GM21825 (cell line): Measurements from ENCODE around the gene MCCD1.

ENCODE experiments used
- ATAC-seq: cut with Tn5 transposase; IDR thresholded peaks from one replicate; pipeline ENCODE4 v1.9.1; 2021; ENCODE audit warnings: mild to moderate bottlenecking, moderate library complexity; ENCODE audit not compliant: unreplicated experiment

The MCCD1 gene

DNA sequence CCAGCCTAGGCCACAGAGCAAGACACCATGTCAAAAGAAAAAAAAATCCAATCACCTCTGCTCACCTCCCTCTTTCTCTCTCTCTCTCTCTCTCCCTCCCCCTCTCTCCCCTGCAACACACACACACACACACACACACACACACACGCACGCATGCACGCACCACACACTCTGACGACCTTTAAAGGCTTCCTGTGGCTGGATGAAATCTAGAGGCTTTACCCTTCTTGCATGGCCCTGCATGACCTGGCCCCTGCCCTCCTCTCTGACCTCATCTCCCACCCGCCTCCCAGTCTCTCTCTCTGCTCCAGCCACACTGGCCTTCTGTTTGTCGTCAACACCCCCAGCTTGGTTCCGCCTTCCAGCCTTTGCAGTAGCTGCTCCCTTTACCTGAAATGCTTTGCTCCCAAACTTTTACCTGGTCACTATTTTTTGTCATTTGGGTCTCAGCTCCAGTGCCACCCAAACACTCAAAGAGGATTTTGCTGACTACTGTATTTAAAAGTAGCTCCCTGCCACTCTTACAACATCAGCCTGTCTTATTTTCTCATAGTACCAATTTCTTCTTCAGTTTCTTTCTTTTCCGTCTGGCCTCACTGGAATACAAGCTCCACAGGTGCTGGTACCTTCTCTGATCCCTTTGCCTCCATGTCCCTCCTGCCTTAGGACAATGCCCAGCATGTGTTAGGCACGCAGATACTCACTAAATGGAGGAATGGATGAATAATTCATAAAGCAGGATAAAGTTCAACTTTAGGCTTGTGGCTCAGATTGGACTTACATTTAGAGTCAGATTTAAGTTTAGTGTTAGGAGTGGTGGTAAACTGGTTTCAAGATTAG, 39.0 kb downstream of the MCCD1 start:
- no peak for ATAC-seq

DNA sequence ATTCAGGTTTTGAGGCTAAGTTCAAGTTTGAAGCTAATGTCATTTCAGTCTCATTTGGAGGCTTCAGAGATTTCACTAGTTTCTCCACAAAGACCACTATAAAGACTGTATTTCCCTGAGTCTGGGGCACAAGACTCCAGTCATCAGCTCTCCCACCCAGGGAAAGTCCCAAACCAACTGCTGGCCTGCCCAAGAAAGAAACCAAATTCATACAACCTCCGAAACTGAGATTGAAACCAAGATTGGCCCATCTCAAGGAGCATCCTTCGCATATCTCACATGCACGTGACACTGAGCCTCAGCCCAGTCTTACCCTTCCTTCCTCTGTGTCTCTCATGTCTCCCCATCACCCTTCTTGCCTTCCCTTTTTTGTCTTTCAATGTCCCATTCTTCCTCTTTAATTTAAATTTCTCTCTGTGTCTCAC, 39.8 kb downstream of the MCCD1 start:
- peak; percentile 57 for ATAC-seq

DNA sequence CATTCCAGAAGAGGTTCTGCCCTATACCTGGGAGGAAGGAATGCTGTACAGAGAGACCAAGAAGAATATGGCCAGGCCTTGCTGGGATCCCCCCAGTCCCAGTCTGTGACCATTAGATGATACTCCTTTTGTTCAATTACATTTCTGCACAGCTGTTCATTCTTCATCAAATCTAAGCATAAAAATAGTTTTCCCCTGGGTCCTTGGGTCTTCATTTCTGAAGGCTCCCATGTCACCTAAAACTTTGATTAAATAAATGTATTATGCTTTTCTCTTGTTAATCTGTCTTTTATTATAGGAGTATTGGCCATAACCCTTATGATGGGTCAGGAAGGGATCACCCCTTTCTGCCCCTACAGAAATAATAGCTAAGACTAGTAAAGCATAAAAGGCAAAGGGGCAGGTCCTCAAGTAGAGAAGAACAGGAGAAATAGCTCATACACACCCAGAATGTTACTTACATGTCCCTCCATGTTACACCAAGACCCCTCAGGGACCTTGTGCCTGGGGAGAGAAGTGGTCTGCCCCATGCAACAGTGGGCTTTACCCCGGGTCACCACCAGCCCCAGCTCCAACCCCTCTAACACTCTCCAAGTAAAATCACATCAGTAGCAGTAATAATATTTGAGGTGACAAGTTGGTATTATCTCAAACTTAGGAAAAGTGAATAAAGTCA, 41.2 kb downstream of the MCCD1 start:
- no peak for ATAC-seq

DNA sequence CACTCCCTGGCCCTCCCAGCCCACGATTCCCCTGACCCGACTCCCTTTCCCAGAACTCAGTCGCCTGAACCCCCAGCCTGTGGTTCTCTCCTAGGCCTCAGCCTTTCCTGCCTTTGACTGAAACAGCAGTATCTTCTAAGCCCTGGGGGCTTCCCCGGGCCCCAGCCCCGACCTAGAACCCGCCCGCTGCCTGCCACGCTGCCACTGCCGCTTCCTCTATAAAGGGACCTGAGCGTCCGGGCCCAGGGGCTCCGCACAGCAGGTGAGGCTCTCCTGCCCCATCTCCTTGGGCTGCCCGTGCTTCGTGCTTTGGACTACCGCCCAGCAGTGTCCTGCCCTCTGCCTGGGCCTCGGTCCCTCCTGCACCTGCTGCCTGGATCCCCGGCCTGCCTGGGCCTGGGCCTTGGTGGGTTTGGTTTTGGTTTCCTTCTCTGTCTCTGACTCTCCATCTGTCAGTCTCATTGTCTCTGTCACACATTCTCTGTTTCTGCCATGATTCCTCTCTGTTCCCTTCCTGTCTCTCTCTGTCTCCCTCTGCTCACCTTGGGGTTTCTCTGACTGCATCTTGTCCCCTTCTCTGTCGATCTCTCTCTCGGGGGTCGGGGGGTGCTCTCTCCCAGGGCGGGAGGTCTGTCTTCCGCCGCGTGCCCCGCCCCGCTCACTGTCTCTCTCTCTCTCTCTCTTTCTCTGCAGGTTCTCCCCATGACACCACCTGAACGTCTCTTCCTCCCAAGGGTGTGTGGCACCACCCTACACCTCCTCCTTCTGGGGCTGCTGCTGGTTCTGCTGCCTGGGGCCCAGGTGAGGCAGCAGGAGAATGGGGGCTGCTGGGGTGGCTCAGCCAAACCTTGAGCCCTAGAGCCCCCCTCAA, 43.5 kb downstream of the MCCD1 start, which contains the start of gene LTA:
TSS of gene LTA (plus strand) at position 249 of the 871 bp plus-strand sequence. CDS start at position 703, 454 bp downstream.
- ATAC-seq = peak; percentile 32

DNA sequence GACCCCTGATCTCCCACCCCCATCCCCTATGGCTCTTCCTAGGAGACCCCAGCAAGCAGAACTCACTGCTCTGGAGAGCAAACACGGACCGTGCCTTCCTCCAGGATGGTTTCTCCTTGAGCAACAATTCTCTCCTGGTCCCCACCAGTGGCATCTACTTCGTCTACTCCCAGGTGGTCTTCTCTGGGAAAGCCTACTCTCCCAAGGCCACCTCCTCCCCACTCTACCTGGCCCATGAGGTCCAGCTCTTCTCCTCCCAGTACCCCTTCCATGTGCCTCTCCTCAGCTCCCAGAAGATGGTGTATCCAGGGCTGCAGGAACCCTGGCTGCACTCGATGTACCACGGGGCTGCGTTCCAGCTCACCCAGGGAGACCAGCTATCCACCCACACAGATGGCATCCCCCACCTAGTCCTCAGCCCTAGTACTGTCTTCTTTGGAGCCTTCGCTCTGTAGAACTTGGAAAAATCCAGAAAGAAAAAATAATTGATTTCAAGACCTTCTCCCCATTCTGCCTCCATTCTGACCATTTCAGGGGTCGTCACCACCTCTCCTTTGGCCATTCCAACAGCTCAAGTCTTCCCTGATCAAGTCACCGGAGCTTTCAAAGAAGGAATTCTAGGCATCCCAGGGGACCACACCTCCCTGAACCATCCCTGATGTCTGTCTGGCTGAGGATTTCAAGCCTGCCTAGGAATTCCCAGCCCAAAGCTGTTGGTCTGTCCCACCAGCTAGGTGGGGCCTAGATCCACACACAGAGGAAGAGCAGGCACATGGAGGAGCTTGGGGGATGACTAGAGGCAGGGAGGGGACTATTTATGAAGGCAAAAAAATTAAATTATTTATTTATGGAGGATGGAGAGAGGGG, 44.7 kb downstream of the MCCD1 start:
- ATAC-seq = no peak

DNA sequence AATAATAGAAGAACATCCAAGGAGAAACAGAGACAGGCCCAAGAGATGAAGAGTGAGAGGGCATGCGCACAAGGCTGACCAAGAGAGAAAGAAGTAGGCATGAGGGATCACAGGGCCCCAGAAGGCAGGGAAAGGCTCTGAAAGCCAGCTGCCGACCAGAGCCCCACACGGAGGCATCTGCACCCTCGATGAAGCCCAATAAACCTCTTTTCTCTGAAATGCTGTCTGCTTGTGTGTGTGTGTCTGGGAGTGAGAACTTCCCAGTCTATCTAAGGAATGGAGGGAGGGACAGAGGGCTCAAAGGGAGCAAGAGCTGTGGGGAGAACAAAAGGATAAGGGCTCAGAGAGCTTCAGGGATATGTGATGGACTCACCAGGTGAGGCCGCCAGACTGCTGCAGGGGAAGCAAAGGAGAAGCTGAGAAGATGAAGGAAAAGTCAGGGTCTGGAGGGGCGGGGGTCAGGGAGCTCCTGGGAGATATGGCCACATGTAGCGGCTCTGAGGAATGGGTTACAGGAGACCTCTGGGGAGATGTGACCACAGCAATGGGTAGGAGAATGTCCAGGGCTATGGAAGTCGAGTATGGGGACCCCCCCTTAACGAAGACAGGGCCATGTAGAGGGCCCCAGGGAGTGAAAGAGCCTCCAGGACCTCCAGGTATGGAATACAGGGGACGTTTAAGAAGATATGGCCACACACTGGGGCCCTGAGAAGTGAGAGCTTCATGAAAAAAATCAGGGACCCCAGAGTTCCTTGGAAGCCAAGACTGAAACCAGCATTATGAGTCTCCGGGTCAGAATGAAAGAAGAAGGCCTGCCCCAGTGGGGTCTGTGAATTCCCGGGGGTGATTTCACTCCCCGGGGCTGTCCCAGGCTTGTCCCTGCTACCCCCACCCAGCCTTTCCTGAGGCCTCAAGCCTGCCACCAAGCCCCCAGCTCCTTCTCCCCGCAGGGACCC, 45.6 kb downstream of the MCCD1 start:
- no peak for ATAC-seq

DNA sequence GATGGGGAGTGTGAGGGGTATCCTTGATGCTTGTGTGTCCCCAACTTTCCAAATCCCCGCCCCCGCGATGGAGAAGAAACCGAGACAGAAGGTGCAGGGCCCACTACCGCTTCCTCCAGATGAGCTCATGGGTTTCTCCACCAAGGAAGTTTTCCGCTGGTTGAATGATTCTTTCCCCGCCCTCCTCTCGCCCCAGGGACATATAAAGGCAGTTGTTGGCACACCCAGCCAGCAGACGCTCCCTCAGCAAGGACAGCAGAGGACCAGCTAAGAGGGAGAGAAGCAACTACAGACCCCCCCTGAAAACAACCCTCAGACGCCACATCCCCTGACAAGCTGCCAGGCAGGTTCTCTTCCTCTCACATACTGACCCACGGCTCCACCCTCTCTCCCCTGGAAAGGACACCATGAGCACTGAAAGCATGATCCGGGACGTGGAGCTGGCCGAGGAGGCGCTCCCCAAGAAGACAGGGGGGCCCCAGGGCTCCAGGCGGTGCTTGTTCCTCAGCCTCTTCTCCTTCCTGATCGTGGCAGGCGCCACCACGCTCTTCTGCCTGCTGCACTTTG, 46.7 kb downstream of the MCCD1 start, which contains the start of gene TNF:
TSS of gene TNF (plus strand) at position 231 of the 567 bp plus-strand sequence. CDS start at position 408, 177 bp downstream.
- no peak for ATAC-seq

DNA sequence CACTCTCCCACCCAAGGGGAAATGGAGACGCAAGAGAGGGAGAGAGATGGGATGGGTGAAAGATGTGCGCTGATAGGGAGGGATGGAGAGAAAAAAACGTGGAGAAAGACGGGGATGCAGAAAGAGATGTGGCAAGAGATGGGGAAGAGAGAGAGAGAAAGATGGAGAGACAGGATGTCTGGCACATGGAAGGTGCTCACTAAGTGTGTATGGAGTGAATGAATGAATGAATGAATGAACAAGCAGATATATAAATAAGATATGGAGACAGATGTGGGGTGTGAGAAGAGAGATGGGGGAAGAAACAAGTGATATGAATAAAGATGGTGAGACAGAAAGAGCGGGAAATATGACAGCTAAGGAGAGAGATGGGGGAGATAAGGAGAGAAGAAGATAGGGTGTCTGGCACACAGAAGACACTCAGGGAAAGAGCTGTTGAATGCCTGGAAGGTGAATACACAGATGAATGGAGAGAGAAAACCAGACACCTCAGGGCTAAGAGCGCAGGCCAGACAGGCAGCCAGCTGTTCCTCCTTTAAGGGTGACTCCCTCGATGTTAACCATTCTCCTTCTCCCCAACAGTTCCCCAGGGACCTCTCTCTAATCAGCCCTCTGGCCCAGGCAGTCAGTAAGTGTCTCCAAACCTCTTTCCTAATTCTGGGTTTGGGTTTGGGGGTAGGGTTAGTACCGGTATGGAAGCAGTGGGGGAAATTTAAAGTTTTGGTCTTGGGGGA, 47.4 kb downstream of the MCCD1 start:
- no peak for ATAC-seq

DNA sequence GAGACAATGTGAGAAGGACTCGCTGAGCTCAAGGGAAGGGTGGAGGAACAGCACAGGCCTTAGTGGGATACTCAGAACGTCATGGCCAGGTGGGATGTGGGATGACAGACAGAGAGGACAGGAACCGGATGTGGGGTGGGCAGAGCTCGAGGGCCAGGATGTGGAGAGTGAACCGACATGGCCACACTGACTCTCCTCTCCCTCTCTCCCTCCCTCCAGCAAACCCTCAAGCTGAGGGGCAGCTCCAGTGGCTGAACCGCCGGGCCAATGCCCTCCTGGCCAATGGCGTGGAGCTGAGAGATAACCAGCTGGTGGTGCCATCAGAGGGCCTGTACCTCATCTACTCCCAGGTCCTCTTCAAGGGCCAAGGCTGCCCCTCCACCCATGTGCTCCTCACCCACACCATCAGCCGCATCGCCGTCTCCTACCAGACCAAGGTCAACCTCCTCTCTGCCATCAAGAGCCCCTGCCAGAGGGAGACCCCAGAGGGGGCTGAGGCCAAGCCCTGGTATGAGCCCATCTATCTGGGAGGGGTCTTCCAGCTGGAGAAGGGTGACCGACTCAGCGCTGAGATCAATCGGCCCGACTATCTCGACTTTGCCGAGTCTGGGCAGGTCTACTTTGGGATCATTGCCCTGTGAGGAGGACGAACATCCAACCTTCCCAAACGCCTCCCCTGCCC, 48.3 kb downstream of the MCCD1 start:
- no peak for ATAC-seq

DNA sequence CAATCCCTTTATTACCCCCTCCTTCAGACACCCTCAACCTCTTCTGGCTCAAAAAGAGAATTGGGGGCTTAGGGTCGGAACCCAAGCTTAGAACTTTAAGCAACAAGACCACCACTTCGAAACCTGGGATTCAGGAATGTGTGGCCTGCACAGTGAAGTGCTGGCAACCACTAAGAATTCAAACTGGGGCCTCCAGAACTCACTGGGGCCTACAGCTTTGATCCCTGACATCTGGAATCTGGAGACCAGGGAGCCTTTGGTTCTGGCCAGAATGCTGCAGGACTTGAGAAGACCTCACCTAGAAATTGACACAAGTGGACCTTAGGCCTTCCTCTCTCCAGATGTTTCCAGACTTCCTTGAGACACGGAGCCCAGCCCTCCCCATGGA, 48.8 kb downstream of the MCCD1 start:
- no peak for ATAC-seq

DNA sequence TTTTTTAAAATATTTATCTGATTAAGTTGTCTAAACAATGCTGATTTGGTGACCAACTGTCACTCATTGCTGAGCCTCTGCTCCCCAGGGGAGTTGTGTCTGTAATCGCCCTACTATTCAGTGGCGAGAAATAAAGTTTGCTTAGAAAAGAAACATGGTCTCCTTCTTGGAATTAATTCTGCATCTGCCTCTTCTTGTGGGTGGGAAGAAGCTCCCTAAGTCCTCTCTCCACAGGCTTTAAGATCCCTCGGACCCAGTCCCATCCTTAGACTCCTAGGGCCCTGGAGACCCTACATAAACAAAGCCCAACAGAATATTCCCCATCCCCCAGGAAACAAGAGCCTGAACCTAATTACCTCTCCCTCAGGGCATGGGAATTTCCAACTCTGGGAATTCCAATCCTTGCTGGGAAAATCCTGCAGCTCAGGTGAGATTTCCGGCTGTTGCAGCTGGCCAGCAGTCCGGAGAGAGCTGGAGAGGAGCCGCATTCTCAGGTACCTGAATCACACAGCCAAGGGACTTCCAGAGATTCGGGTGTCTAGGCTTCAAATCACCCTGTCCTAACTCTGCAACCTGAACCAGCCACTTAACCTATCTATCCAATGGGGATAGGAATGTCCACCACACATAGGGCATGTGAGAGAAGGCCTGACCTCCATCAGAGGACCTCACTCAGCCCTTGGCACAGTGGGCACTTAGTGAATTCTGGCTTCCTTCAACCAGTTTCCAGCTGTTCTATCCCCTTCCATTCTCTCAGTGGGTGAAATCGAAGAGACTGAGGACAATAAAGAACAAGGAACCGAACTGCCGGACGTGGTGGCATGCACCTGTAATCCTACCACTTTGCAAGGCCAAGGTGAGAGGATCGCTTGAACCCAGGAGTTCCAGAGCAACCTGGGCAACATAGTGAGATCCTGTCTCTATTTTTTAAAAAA, 49.7 kb downstream of the MCCD1 start:
- ATAC-seq = no peak

DNA sequence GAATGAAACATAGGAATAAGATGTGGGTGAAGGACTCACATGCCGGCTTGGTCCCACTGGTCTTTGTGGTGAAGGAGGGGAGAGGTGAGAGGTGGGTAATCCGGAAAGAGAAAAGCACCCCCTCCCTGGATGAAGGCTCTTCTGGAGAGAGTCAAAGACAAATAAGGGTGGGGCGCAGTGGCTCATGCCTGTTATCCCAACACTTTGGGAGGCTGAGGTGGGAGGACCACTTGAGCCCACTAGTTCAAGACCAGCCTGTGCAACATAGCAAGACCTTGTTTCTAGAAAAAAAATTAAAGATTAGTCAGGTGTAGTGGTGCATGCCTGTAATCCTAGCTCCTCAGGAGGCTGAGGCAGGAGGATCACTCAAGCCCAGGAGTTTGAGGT, 50.4 kb downstream of the MCCD1 start:
- ATAC-seq = no peak
